Effector memory CD4-positive, alpha-beta T cell (primary cell): ENCODE data around the gene LYST.
"Not testable (repeated sequence)": the region's sequence is repeated elsewhere in the genome, so short reads cannot be mapped to it uniquely, and the experiment has no call there.

Experiments
- DNase-seq, 3 donors: peaks; one replicate each; pipeline ENCODE4 v3.0.0-alpha.2; 2020
- H3K27ac ChIP-seq: 2 replicates; pipeline ENCODE4 v1.7.0; 2013; ENCODE audit warnings: mild to moderate bottlenecking, low read length, moderate library complexity; ENCODE audit not compliant: insufficient read depth, poor library complexity, severe bottlenecking
- H3K27me3 ChIP-seq: replicated peaks from 2 replicates; pipeline ENCODE4 v1.7.0; 2013; ENCODE audit warnings: mild to moderate bottlenecking, low read length; ENCODE audit not compliant: insufficient read depth, control insufficient read depth, poor library complexity, severe bottlenecking
- H3K36me3 ChIP-seq: 2 replicates; pipeline ENCODE4 v1.7.0; 2013; ENCODE audit warnings: mild to moderate bottlenecking, low read length, moderate library complexity; ENCODE audit not compliant: control insufficient read depth, insufficient read depth
- H3K4me1 ChIP-seq: 2 replicates; pipeline ENCODE4 v1.7.0; 2013; ENCODE audit warnings: low read length, mild to moderate bottlenecking; ENCODE audit not compliant: control insufficient read depth, insufficient read depth, poor library complexity, severe bottlenecking
- H3K4me3 ChIP-seq: 2 replicates; pipeline ENCODE4 v1.7.0; 2013; ENCODE audit warnings: low read length, low read depth, mild to moderate bottlenecking; ENCODE audit not compliant: insufficient read depth, poor library complexity, severe bottlenecking
- H3K9me3 ChIP-seq: 2 replicates; pipeline ENCODE4 v1.7.0; 2013; ENCODE audit warnings: mild to moderate bottlenecking, low read length, moderate library complexity; ENCODE audit not compliant: control insufficient read depth

Gene LYST

DNA sequence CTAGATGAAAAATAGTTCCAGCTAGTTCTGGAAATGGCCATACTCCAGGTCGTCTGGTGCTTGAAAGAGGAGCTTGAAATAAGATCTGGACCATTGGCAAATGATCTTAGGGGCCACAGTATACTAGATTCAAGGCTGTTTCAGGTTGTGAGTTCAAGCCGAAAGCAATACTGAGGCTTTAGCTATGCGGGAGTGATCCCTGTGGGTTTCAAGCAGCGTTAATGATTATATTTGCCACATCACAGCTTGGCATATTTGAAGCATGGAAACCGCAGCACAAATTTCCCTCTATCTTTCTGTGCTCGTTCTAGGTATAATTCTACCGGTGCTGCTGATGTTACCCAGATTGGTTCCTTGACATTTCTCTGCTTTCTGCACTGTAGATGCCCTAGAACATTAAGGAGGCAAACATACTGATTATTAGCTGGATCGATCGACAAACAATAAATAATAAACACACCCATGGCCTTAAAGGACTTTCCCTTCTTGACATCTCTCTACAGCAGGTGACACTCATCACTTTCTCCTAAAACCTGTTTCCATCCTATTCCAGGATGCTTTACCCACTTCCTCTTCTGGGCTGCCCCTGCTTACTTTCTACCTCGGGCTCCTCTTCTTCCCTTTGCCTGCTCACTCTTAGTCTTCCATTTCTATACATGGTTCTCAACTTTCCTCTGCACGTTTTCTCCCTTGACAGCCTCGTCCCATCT lies 40.6 kb upstream of the LYST start:
- DNase-seq: no peak
- no peak overlapping the region for H3K4me3 ChIP-seq
- H3K27ac ChIP-seq: no peak overlapping the region
- H3K9me3 ChIP-seq: no peaks in the 10 kb centered on the region
- H3K4me1 ChIP-seq: no peaks in the 10 kb centered on the region
- H3K36me3 ChIP-seq: no peaks in the 10 kb centered on the region
- no peaks in the 10 kb centered on the region for H3K27me3 ChIP-seq

- Histone ChIP-seq H3K27ac (no peak overlapping the region), H3K4me3 (no peak overlapping the region), H3K9me3 (no peaks in the 10 kb centered on the region), H3K27me3 (no peaks in the 10 kb centered on the region), H3K4me1 (no peaks in the 10 kb centered on the region), H3K36me3 (no peaks in the 10 kb centered on the region)
- DNase-seq: no peak
These were observed 39.7 kb upstream of the LYST start for GRCh38 chr1:235906436-235906835.

DNA sequence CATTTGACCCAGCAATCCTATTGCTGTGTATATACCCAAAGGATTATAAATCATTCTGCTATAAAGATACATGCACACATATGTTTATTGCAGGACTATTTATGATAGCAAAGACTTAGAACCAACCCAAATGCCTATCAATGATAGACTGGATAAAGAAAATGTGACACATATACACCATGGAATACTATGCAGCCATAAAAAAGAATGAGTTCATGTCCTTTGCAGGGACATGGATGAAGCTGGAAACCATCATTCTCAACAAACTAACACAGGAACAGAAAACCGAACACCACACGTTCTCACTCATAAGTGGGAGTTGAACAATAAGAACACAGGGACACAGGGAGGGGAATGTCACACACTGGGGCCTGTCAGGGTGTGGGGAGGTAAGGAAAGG lies 37.1 kb upstream of the LYST start:
- not testable (repeated sequence) for H3K36me3 ChIP-seq, H3K9me3 ChIP-seq, H3K4me1 ChIP-seq, H3K27ac ChIP-seq, H3K4me3 ChIP-seq, DNase-seq, H3K27me3 ChIP-seq

DNA sequence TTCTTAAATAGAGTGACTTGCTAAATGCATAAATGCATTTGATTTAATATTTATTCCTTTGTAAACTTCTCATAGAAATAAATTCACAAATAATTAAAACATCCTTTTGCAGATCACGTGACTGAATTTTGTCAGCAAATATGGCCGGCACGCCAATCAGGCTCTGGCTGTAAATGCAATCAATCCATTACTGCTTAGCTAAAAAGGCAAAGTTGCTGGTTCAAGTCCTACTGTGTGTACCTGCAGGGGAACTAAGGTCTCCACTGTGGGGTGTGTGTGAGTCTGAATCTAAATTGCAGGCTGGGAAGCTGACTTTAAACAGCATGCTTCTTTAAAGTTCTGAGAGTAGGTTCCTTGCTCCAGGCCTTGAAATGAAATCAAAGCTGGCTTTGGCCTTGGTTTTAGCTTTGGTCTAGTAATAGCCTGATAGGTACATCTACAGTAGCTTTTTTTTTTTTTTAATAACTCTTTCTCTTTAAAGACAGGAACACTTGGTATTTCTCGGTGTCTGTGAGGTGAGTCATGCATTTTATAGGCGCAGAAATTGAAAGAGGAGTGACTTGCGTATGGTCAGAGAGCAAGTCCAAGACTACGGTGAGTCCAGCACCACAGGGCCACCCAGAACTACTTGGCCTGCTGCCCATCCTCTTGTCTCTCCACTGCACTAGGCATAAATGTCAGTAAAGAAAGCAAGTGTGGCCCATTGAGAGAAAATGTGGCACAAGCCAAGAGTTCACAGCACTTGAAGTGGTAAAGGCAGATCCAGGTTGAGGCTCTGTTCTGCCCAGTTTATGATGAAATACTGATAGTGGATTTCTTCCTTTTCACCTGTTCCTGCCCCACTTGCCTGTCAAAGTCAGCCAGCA lies 36.2 kb upstream of the LYST start:
- no peak overlapping the region for H3K4me3 ChIP-seq
- no peak overlapping the region for H3K27ac ChIP-seq
- H3K36me3 ChIP-seq: no peaks in the 10 kb centered on the region
- DNase-seq: no peak
- no peaks in the 10 kb centered on the region for H3K4me1 ChIP-seq
- no peaks in the 10 kb centered on the region for H3K9me3 ChIP-seq
- no peaks in the 10 kb centered on the region for H3K27me3 ChIP-seq

DNA sequence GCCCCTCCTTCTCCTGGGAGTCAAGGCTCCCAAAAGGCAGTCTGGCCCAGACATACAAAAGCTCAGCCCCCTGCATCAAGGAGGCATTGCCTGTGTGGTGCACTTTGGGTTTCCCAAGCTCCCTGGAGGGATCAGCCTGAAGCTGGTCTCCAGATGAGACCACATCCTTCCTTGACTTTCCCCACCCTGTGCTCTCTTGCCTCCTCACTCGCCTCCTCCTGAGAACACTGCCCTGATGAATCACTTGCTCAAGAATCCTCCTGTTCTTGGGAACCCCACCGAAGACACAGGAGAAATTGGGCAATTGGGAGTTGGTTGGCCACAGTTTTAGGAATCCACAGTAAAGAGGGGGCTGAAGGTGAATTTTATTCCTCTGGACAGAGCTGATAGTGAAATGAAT lies 34.8 kb upstream of the LYST start:
- no peak for DNase-seq
- Histone ChIP-seq H3K4me3 (no peak overlapping the region), H3K27me3 (no peaks in the 10 kb centered on the region), H3K27ac (no peak overlapping the region), H3K36me3 (no peaks in the 10 kb centered on the region), H3K9me3 (no peaks in the 10 kb centered on the region), H3K4me1 (no peaks in the 10 kb centered on the region)

DNA sequence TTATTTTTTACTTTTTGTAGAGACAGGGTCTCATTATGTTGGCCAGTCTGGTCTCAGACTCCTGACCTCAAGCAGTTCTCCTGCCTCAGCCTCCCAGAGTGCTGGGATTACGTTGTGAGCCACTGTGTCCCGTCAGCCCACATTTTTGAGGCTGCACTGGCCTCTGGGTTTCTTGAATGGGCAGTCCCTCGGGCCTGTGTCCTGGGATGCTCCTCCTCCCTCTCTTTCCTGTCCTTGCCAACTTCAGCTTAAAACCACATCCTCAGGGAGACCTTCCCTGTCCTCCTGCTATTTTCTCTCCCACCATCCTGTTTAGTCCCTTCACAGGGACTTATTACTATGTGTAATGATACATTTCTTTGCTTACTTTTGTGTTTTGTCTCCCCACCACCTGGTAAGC lies 31.4 kb upstream of the LYST start:
- H3K9me3 ChIP-seq: no peaks in the 10 kb centered on the region
- DNase-seq: no peak

GRCh38 chr1:235893840-235894239 lies 27.1 kb upstream of the LYST start:
- no peak for DNase-seq
- no peak overlapping the region for H3K4me3 ChIP-seq
- no peaks in the 10 kb centered on the region for H3K36me3 ChIP-seq
- no peaks in the 10 kb centered on the region for H3K4me1 ChIP-seq
- no peaks in the 10 kb centered on the region for H3K27me3 ChIP-seq
- no peak overlapping the region for H3K27ac ChIP-seq
- no peaks in the 10 kb centered on the region for H3K9me3 ChIP-seq

More for the DNA sequence above, 31.4 kb upstream of the LYST start:
- Histone ChIP-seq H3K4me3 (no peak overlapping the region), H3K36me3 (no peaks in the 10 kb centered on the region), H3K27me3 (no peaks in the 10 kb centered on the region), H3K27ac (no peak overlapping the region), H3K4me1 (no peaks in the 10 kb centered on the region)

DNA sequence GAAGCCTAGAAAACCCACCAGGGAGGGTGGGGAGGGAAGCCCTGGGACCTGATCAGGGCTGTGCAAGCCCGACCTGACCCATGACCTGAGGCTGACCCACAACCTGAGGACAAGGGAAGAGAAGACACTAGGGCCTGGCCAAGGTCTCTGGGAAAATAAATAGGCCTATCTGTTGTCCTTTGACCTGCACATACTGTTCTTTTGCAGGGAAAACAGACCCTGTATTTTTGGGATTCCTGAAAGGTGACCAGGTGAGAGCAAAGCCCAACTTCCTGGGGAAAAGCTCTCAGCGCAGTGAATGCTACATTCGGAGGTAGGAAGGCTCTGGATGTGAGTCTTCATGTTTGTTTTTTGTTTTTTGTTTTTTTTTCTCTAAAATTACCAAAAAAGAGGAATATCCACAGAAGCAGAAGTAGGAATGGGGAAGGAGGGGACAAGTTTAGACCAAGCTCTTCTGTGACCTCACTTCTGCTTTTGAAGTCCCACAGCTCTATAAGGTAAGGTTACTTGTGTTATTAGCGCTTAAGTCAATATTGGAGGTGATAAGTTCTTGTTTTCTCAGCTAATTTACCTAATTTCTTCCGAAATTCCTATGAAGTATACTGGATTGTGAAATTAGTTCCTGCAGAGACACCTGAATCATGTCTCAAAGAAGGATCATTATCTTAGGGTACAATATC lies 26.2 kb upstream of the LYST start:
- no peak overlapping the region for H3K4me3 ChIP-seq
- no peaks in the 10 kb centered on the region for H3K27me3 ChIP-seq
- H3K36me3 ChIP-seq: no peaks in the 10 kb centered on the region
- peaks cover 2% of the 10 kb centered on the region for H3K4me1 ChIP-seq
- DNase-seq: no peak
- no peaks in the 10 kb centered on the region for H3K9me3 ChIP-seq
- no peak overlapping the region for H3K27ac ChIP-seq

DNA sequence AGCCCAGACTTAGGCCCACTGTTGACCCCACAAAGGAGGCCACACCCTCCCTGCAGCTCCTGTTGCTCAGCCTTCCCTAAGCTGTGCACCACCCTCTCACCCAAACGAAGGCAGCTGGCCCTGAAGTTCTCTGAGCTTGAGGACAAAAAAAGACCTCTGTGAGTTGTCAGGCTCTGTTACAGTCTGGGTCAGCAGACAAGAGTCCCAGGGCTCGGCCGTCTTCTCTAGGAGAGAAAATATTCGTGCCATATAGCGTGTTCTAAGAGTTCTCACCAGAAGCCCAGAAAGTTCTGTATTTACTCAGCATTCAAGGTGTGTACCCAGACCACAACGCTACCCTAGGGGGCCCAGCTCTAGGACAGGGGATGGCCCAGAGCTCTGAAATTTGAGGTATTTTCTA lies 25.5 kb upstream of the LYST start:
- Histone ChIP-seq H3K36me3 (no peaks in the 10 kb centered on the region), H3K4me1 (peaks cover 7% of the 10 kb centered on the region), H3K27ac (no peak overlapping the region), H3K9me3 (no peaks in the 10 kb centered on the region), H3K4me3 (no peak overlapping the region), H3K27me3 (no peaks in the 10 kb centered on the region)
- DNase-seq: no peak
